ENCODE measurements around the gene SPATA6.

Gene SPATA6

DNA sequence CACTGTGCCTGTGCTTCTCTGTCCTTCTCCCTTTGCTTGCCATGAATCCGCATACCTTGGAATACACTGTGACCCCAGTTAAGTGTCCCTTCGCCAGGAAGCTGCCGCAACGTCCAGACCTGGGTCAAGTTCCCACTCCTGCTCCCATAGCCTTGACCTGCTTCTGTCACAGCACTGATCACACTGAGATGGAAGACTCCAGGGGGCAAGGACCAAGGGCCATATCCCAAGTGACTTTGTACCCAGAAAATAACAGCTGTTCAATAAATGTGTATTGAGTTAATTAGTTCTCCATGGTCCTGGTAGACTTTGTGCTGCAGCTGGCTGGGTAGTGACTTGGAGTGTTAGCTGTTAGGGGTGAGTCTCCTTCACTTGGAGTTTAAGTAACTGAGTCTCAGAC lies 223.6 kb downstream of the SPATA6 start:
- FAIRE-seq, result no peak

DNA sequence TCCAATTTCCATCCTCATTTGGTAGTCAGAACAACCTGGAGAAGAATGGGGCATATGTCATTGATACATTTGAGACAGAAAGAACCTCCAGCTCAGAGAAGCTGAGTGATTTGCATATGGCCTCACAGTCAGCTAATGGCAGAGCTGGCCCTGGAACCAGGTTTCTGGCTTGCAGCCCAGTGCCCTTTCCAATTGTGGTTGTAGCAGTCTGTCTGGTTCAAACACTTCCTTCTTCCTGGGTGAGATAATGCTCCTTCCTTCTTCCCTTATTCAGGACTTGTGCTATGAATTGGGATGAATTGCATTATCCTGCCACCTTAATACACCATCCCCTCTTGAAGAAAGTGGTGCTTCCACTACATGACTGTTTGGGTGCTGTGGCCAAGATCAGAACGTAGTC lies 225.3 kb downstream of the SPATA6 start:
- no peak for FAIRE-seq
